ENCODE results near the gene C1QTNF2. TPM values are rescaled to one million over a fixed set of nuclear protein-coding genes. Genes with fewer than 3 reads are reported as not detected.

C1QTNF2 gene
- polyA plus RNA-seq, 1 donor (not counting 4 experiments of a cell fraction or from before 2014, with no cell fraction given), result 0.07 TPM

DNA sequence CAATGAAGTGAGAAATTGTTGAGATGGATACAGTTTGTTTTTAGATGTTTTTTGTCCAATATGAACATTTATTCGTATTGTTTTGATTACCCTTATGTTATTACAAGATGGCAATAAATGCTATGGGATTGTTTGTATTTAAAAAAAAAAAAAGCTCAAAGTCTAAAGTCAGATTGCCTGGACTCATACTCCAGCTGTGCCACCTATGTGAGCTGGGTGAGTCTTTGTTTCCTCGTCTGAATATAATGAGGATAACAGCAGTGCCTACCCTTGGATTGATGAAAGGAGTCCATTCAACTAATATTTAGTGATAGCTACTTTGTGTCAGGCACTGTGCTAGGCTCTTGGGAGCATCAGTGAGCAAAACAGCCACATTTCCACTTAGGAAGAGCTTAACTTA lies 43.4 kb downstream of the C1QTNF2 start:
- no peaks in the 10 kb centered on the region for H3K9me3 ChIP-seq (ENCODE audit: control insufficient read depth, low read depth, low read length)
- DNase-seq (ENCODE audit: low read depth, low spot score) (no peak), FAIRE-seq (no peak)
- TF ChIP-seq, protein P1, sequence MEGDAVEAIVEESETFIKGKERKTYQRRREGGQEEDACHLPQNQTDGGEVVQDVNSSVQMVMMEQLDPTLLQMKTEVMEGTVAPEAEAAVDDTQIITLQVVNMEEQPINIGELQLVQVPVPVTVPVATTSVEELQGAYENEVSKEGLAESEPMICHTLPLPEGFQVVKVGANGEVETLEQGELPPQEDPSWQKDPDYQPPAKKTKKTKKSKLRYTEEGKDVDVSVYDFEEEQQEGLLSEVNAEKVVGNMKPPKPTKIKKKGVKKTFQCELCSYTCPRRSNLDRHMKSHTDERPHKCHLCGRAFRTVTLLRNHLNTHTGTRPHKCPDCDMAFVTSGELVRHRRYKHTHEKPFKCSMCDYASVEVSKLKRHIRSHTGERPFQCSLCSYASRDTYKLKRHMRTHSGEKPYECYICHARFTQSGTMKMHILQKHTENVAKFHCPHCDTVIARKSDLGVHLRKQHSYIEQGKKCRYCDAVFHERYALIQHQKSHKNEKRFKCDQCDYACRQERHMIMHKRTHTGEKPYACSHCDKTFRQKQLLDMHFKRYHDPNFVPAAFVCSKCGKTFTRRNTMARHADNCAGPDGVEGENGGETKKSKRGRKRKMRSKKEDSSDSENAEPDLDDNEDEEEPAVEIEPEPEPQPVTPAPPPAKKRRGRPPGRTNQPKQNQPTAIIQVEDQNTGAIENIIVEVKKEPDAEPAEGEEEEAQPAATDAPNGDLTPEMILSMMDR (optimal IDR thresholded peaks at IDR 0.05 in 1 of 3, IDR thresholded peaks at IDR 0.05 in 1 of 3, conservative IDR thresholded peaks at IDR 0.05 in 1 of 3; ENCODE audit: extremely low read depth in 1 of 3, insufficient read depth in 2 of 3, low read length in 3 of 3), result no peak
- TF ChIP-seq EZH2 (IDR thresholded peaks at IDR 0.05; ENCODE audit: low read length), result no peak
- H3K79me2 ChIP-seq (ENCODE audit: control insufficient read depth, insufficient read depth, low read length), result no peaks in the 10 kb centered on the region
- no peaks in the 10 kb centered on the region for H3K9me1 ChIP-seq (ENCODE audit: control insufficient read depth, extremely low read depth, insufficient read depth, low read length)
- H3K27me3 ChIP-seq (ENCODE audit: control insufficient read depth, extremely low read depth, insufficient read depth, low read length), result peaks cover 2% of the 10 kb centered on the region
- dilution Hi-C loops (cut with MboI; ENCODE audit: extremely low pct_ligation_motif_present, low sequenced_read_pairs), result no loop called here
- no peak overlapping the region for H2AFZ ChIP-seq (ENCODE audit: control insufficient read depth, low read length)
- H4K20me1 ChIP-seq (ENCODE audit: control insufficient read depth, extremely low read depth, insufficient read depth, low read length), result no peaks in the 10 kb centered on the region
- no peak overlapping the region for H3K9ac ChIP-seq (ENCODE audit: control insufficient read depth, extremely low read depth, insufficient read depth, low read length)
- no peak overlapping the region for H3K4me3 ChIP-seq (ENCODE audit: control insufficient read depth in 2 of 3, extremely low read depth in 1 of 3, insufficient read depth in 2 of 3, low read depth in 1 of 3, low read length in 3 of 3)
- H3K4me1 ChIP-seq (ENCODE audit: control insufficient read depth, extremely low read depth, insufficient read depth, low read length), result no peaks in the 10 kb centered on the region
- H3K4me2 ChIP-seq (ENCODE audit: control insufficient read depth, extremely low read depth, insufficient read depth, low read depth, low read length), result no peak overlapping the region
- H3K27ac ChIP-seq (ENCODE audit: control insufficient read depth, insufficient read depth, low read length), result no peak overlapping the region
- H3K36me3 ChIP-seq (ENCODE audit: control insufficient read depth in 2 of 2, extremely low read depth in 1 of 2, insufficient read depth in 2 of 2, low read length in 2 of 2), result no peaks in the 10 kb centered on the region

DNA sequence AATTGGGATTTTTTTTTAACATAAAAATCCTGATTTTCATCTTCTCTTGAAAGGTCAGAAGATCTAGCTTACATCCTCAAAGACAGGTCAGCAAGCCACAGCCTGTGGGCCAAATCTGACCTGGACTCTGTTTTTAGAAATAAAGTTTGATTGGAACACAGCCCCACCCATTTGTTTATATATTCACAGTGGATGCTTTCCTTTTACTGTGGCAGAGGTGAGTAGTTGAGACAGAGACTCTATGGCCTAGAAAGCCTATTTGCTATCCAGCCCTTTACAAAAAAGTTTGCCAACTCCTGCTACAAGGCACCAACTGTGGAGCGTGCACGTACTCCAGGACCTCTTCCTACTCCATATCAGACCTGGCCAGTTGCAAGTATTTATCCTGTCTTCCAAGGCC lies 44.7 kb downstream of the C1QTNF2 start:
- FAIRE-seq, result no peak
- Histone ChIP-seq H4K20me1 (ENCODE audit: control insufficient read depth, extremely low read depth, insufficient read depth, low read length) (no peaks in the 10 kb centered on the region), H3K9ac (ENCODE audit: control insufficient read depth, extremely low read depth, insufficient read depth, low read length) (no peak overlapping the region), H3K4me2 (ENCODE audit: control insufficient read depth, extremely low read depth, insufficient read depth, low read depth, low read length) (no peak overlapping the region), H3K9me3 (ENCODE audit: control insufficient read depth, low read depth, low read length) (no peaks in the 10 kb centered on the region), H3K79me2 (ENCODE audit: control insufficient read depth, insufficient read depth, low read length) (no peaks in the 10 kb centered on the region), H3K27ac (ENCODE audit: control insufficient read depth, insufficient read depth, low read length) (no peak overlapping the region), H3K4me3 (ENCODE audit: control insufficient read depth in 2 of 3, extremely low read depth in 1 of 3, insufficient read depth in 2 of 3, low read depth in 1 of 3, low read length in 3 of 3) (no peak overlapping the region), H3K36me3 (ENCODE audit: control insufficient read depth in 2 of 2, extremely low read depth in 1 of 2, insufficient read depth in 2 of 2, low read length in 2 of 2) (no peaks in the 10 kb centered on the region), H3K9me1 (ENCODE audit: control insufficient read depth, extremely low read depth, insufficient read depth, low read length) (no peaks in the 10 kb centered on the region), H3K4me1 (ENCODE audit: control insufficient read depth, extremely low read depth, insufficient read depth, low read length) (no peaks in the 10 kb centered on the region), H3K27me3 (ENCODE audit: control insufficient read depth, extremely low read depth, insufficient read depth, low read length) (peaks cover 2% of the 10 kb centered on the region), H2AFZ (ENCODE audit: control insufficient read depth, low read length) (no peak overlapping the region)
- dilution Hi-C loops (cut with MboI; ENCODE audit: extremely low pct_ligation_motif_present, low sequenced_read_pairs), result no loop called here
- DNase-seq (ENCODE audit: low read depth, low spot score), result no peak
- TF ChIP-seq, protein P1 (optimal IDR thresholded peaks at IDR 0.05 in 1 of 3, IDR thresholded peaks at IDR 0.05 in 1 of 3, conservative IDR thresholded peaks at IDR 0.05 in 1 of 3; ENCODE audit: extremely low read depth in 1 of 3, insufficient read depth in 2 of 3, low read length in 3 of 3), result no peak
- no peak for TF ChIP-seq EZH2 (IDR thresholded peaks at IDR 0.05; ENCODE audit: low read length)
